GM12874 (cell line): ENCODE measurements around the gene CHST3.

Experiments used
- CTCF ChIP-seq: IDR thresholded peaks from 2 replicates; pipeline ENCODE4 v1.5.1; 2011; ENCODE audit warnings: low read depth, mild to moderate bottlenecking, control low read depth, low read length, moderate library complexity; ENCODE audit not compliant: insufficient read depth

CHST3 gene

GRCh38 chr10:71982269-71983178, 18.3 kb downstream of the CHST3 start:
- 0 out of 2 replicates have a peak, but pooled peaks have one; percentile 18 for TF ChIP-seq CTCF

GRCh38 chr10:71984126-71984808, 20.1 kb downstream of the CHST3 start:
- TF ChIP-seq CTCF: no peak

- no peak for TF ChIP-seq CTCF
Observed at GRCh38 chr10:71984809-71985388, 20.7 kb downstream of the CHST3 start.

GRCh38 chr10:71985542-71986250, 21.5 kb downstream of the CHST3 start:
- no peak for TF ChIP-seq CTCF

GRCh38 chr10:71989661-71990454, 25.7 kb downstream of the CHST3 start:
- no peak for TF ChIP-seq CTCF

- TF ChIP-seq CTCF: no peak
Observed at GRCh38 chr10:71990706-71991269, 26.6 kb downstream of the CHST3 start.
